ENCODE measurements around the gene ACER3. TPM values are rescaled to one million over a fixed set of nuclear protein-coding genes. Genes with fewer than 3 reads are reported as not detected.

The ACER3 gene
- total RNA-seq, 1 experiment from 2014 or later, result 13.7 TPM

GRCh38 chr11:76910620-76911414 lies 50.1 kb downstream of the ACER3 start:
- ATAC-seq (peak; percentile 91), DNase-seq (ENCODE audit: low spot score) (peak; percentile 38)
- ChIA-PET CTCF (interaction anchor here (1.4 kb wide), 1 partner anchor 9 kb away, joined by 6 read pairs; no protein-coding TSS in a partner anchor), POLR2A (no interaction called here)
- Mint-ChIP-seq H3K27ac (no peak overlapping the region), H3K4me1 (peaks cover 14% of the 10 kb centered on the region), H3K36me3 (peaks cover 26% of the 10 kb centered on the region), H3K4me3 (no peak overlapping the region), H3K27me3 (ENCODE audit: low read depth) (no peaks in the 10 kb centered on the region), H3K9me3 (peaks cover 33% of the 10 kb centered on the region)
- no peak for TF ChIP-seq ZNF263 (CRISPR knock-in tag; IDR thresholded peaks at IDR 0.05; ENCODE audit: low read depth)
- TF ChIP-seq GRHL2 (CRISPR knock-in tag; IDR thresholded peaks at IDR 0.05; ENCODE audit: insufficient replicate concordance, severe bottlenecking), result no peak

- TF ChIP-seq GTF2I (CRISPR knock-in tag; conservative IDR thresholded peaks at IDR 0.05) (no peak), FOXP4 (CRISPR knock-in tag; IDR thresholded peaks at IDR 0.05) (no peak), ZSCAN18 (CRISPR knock-in tag; IDR thresholded peaks at IDR 0.05) (0 out of 2 replicates have a peak, but pooled peaks have one; percentile 19), OVOL2 (CRISPR knock-in tag; IDR thresholded peaks at IDR 0.05; ENCODE audit: borderline replicate concordance) (no peak), TEAD4 (CRISPR knock-in tag; IDR thresholded peaks at IDR 0.05) (no peak), ZBTB21 (CRISPR knock-in tag; IDR thresholded peaks at IDR 0.05; ENCODE audit: borderline replicate concordance) (no peak), ZNF232 (CRISPR knock-in tag; IDR thresholded peaks at IDR 0.05) (no peak)
- peaks cover 20% of the 10 kb centered on the region for H3K36me3 Mint-ChIP-seq
- H3K4me3 Mint-ChIP-seq, result no peak overlapping the region
- CTCF ChIA-PET, result interaction anchor here (1.4 kb wide), 1 partner anchor 9 kb away, joined by 6 read pairs; no protein-coding TSS in a partner anchor
- H3K27ac Mint-ChIP-seq, result no peak overlapping the region
- H3K9me3 Mint-ChIP-seq, result peaks cover 27% of the 10 kb centered on the region
- no peaks in the 10 kb centered on the region for H3K27me3 Mint-ChIP-seq (ENCODE audit: low read depth)
- POLR2A ChIA-PET, result no interaction called here
- ATAC-seq (no peak), DNase-seq (ENCODE audit: low spot score) (no peak)
- peaks cover 14% of the 10 kb centered on the region for H3K4me1 Mint-ChIP-seq
These were observed 50.7 kb downstream of the ACER3 start for GRCh38 chr11:76911415-76911808.

- ChIA-PET CTCF (interaction anchor here (0.7 to 4.4 kb wide), 3 partner anchors 109 to 195 kb away, joined by 3 to 133 read pairs (median 4); no protein-coding TSS in a partner anchor), POLR2A (no interaction called here)
- H3K4me1 Mint-ChIP-seq, result peaks cover 14% of the 10 kb centered on the region
- no peak for TF ChIP-seq SMAD4 (CRISPR knock-in tag; IDR thresholded peaks at IDR 0.05)
- TF ChIP-seq SMAD3 (CRISPR knock-in tag; IDR thresholded peaks at IDR 0.05; ENCODE audit: borderline replicate concordance), result no peak
- no peak for TF ChIP-seq ZBTB43 (CRISPR knock-in tag; IDR thresholded peaks at IDR 0.05)
- no peak for TF ChIP-seq PRRX2 (CRISPR knock-in tag; IDR thresholded peaks at IDR 0.05)
- no peak for TF ChIP-seq MXD4 (CRISPR knock-in tag; IDR thresholded peaks at IDR 0.05; ENCODE audit: borderline replicate concordance)
- no peak for TF ChIP-seq NFATC4 (CRISPR knock-in tag; IDR thresholded peaks at IDR 0.05)
- TF ChIP-seq ZNF263 (CRISPR knock-in tag; IDR thresholded peaks at IDR 0.05; ENCODE audit: low read depth), result no peak
- no peak for TF ChIP-seq FOXP4 (CRISPR knock-in tag; IDR thresholded peaks at IDR 0.05)
- TF ChIP-seq CREB1 (CRISPR knock-in tag; IDR thresholded peaks at IDR 0.05), result no peak
- TF ChIP-seq JUN (CRISPR knock-in tag; IDR thresholded peaks at IDR 0.05), result no peak
- TF ChIP-seq OVOL2 (CRISPR knock-in tag; IDR thresholded peaks at IDR 0.05; ENCODE audit: borderline replicate concordance), result no peak
- no peak for TF ChIP-seq FOXP1 (CRISPR knock-in tag; IDR thresholded peaks at IDR 0.05; ENCODE audit: borderline replicate concordance)
- no peak for TF ChIP-seq ZNF219 (CRISPR knock-in tag; IDR thresholded peaks at IDR 0.05; ENCODE audit: borderline replicate concordance)
- no peak for TF ChIP-seq TCF7 (CRISPR knock-in tag; IDR thresholded peaks at IDR 0.05; ENCODE audit: low read depth)
- ATAC-seq, result no peak
- H3K27me3 Mint-ChIP-seq (ENCODE audit: low read depth), result no peaks in the 10 kb centered on the region
- no peak overlapping the region for H3K27ac Mint-ChIP-seq
- H3K36me3 Mint-ChIP-seq, result no peaks in the 10 kb centered on the region
- H3K9me3 Mint-ChIP-seq, result no peaks in the 10 kb centered on the region
- H3K4me3 Mint-ChIP-seq, result no peak overlapping the region
- DNase-seq (ENCODE audit: low spot score), result no peak
These were observed 56.0 kb downstream of the ACER3 start for GRCh38 chr11:76916712-76917111.

Data from WTC11 (cell line).